Hematopoietic multipotent progenitor cell (in vitro differentiated cells): ENCODE measurements around the gene BARHL1. TPM values are rescaled to one million over a fixed set of nuclear protein-coding genes. Genes with fewer than 3 reads are reported as not detected.
A peak's percentile ranks its signal among the peaks of the same experiment; 100 is the strongest.
"Not testable (repeated sequence)": the region's sequence is repeated elsewhere in the genome, so short reads cannot be mapped to it uniquely, and the experiment has no call there.

ENCODE experiments used
- DNase-seq, 3 donors: peaks; one replicate each; pipeline ENCODE4 v3.0.0-alpha.2; 2011 to 2015; ENCODE audit warnings: low read depth in 2 of 3, low spot score in 2 of 3
- total RNA-seq: library from RNA; depleted of rRNA; stranded (reverse); fragments of >200 nt; gene quantifications from one replicate; pipeline ENCODE4 v1.2.3, GENCODE V29; 2012

BARHL1 gene
- total RNA-seq, 1 donor = not detected

DNA sequence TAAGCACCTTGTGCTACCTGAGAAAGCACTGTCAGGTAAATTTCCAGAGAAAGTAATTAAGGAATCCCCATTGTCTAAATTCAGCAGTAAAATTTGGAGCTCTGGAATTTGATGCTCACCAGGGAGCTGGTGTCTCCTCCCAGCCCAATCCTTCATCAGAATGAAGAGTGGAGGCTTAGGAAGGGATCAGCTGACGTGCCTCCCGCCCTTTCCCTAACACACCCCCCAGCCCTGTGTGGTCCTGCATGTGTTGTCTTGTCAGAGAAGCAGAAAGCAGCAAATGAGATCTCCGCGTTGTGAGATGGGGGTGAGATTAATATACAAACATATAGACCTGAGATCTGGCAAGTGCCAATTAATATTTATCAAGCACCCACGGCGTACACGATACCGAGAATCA lies 26.9 kb upstream of the BARHL1 start:
- no peak for DNase-seq

DNA sequence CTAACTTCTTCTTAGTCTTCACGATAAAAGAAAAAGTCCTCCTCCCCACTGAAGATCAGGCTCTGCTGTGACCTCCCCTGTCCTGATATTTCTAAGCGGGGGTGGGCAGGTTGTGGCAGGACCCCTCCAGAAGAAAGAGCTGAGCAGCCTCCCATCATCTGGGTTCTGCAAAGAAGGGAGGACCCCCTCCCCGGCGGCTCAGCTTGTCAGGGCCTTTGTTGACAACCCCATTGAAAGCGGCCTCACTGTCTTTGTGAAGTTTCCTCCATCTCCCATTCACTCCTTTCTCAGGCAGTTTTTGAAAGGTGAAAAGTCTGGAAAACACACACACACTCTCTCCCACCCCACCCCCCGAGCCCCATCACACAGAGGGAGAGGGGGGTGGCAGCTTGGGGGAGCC lies 26.2 kb upstream of the BARHL1 start:
- DNase-seq = no peak

DNA sequence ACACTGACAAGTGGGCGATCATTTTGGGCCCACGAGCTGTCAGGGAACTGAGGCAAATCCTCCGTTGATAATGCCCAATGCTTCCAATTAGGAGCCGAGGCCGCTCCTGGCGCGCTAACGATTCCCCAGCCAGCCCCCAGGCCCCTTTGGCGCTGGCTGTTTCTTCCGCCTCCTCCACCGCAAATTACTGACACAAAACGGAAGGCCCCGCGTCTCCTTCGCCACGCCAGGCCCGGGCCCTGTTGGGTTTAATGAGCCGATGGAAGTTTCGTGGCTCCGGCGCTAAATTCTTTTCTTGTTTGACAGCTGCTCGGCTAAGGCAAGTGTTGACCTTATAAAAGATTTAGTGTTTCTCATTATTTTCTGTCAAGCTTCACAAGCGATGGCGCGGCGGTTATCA lies 25.7 kb upstream of the BARHL1 start:
- DNase-seq = no peak

DNA sequence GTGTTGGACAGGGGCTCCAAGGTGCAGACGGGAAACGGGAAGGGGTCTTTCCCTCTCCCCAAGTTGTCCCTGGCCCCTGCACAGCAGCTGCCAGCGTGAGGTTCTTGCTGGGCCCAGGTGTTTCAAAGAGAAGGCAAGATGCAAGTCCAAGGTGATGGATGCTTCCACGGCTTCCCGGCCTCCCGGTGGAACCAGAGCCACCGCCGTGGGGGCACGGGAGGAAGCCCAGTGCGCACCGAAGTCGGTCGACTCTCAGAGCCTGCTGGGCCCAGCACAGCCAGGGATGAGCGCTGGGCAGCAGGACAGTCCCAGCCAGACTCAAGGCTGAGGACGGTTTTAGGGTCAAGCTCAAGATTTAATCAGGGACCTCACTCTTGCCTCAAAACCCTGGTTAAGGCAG lies 25.2 kb upstream of the BARHL1 start:
- no peak for DNase-seq

DNA sequence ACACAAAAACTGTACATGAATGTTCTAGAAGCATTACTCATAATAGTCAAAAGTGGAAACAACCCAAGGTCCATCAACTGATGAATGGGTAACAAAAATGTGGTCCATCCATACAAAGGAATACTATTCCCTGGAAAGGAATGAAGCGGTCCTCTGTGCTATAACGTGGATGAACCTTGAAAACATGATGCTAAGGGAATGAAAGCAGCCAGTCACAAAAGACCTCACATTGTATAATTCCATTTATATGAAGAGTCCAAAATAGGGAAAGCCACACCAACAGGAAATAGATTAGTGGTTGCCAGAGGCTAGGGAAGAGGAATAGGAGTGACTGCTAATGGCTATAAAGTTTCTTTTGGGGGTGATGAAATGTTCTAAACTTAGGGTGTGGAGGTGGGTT lies 22.7 kb upstream of the BARHL1 start:
- DNase-seq = no peak

DNA sequence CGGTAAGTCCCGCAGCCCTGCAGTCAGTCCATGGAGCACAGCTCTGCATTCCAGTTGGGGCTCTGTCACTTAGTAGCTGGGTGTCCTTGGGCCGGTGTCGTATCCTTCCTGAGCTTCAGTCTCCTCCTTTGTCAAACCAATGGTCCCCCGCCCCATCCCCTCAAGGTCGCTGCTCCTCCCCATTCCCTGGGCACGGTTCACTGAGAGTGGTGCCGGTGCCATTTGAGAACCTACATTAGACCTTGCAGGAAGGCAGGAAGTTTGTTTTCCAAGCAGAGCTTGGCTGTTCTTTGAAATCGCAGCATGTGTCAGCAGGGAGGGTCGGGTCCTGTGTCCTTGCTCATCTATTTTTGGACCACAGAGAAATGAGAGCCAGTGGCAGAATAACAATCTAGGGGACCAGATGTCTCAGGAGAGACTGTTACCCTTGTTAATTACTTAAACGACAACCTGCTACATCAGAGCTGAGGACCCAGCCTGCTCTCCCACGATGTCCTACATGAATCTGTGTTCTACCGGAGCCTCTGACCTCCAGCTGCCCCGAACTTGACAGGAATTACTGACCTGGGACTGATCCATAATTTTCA lies 21.7 kb upstream of the BARHL1 start:
- DNase-seq = no peak

DNA sequence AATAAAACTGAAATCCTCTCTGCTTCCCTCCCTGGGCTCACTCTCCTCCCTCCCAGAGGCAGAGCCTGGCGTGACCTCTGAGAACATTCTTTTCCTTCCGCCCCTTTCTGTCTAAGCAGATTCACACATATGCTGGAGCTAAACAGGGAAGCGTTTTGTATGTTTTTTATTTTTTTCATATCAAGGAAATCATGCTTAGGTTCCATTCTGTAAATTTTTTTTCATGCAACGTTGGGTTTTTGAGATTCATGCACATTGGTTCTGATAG lies 20.2 kb upstream of the BARHL1 start:
- DNase-seq = no peak

DNA sequence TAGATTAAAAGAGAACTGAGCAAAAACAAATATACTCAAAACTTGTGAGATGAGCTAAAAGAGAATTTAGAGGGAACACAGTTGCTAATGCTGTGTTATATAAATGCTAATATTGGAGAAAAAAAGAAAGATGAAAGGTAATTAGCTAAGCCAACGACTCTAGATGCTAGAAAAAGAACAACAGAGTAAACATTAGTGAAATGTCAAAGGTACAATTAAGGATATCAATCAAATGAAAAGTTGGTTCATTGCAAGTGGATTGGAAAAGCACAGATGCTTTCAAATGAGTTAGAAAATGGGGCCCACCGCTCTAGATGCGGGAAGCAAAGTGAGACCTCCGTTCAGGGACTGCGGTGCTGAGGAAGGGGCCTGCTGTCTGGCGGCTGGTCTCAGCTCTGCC lies 17.9 kb upstream of the BARHL1 start:
- DNase-seq = no peak

DNA sequence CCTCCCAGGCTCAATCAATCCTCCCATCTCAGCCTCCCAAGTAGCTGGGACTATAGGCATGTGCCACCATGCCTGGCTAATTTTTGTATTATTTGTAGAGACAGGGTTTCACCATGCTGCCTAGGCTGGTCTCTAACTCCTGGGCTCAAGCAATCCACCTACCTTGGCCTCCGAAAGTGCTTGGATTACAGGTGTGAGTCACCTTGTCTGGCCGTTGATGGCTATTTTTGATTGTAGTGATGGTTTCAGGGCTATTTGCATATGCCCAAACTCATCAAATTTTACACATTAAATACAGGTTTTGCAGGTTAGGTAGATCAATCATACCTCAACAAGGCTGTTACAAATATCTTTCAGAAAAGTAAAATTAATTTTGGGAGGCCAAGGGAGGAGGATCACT lies 13.6 kb upstream of the BARHL1 start:
- DNase-seq = not testable (repeated sequence)

DNA sequence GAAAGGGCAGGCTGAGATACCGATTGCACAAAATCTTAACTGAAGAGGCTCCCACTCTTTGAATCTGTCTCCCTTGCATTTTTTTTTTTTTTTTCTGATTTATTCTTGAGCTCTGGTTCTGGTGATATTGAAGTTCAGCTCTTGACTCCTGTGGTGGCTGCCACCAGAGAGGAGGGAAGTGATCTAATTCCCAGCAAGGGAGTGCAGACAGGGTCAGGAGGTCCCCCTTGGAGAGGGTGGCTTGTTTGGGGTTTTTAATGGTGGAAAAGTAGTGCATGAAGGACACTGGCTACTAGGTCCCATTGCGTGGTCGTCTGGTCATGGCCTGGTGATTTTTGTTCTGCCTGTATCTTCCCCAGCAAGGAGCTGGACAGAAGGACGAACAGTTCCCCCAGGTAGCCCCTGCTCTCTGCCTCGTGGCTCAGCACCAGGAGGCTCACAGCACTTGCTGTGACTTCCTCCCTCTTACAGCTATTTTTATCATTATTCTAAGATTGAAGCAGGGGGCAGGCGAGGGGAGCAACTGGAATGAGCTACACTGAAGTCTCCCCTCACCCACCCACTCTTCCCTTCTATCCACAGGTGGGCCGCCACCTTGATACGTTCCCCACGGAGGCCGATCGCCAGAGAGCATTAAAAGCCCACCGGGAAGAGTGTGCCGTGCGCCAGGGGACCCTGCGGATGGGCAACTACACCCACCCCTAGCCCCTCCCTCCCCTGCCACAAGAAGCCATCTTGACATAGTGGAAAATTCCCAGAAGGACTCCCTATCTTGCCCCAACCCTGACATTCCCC lies 10.4 kb upstream of the BARHL1 start:
- no peak for DNase-seq

DNA sequence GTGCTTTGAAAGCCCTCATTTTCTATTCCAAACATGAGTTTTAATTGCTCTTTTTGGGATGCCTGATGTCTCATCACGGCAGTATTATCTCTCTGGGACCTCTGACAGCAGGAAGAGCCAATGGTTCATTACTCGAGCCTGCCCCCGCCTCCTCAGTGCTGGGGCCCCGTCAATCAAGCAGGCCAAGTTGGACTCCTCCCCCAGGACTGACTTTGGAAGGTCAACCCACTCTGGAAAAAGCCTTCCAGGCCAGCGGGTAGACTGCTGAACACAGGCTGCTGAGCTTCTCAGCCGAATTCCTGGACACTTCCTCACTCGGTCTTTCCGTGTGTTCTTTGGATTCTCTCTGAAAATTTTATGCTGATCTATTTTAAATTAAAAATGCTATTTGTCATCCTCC lies 9.5 kb upstream of the BARHL1 start:
- no peak for DNase-seq

DNA sequence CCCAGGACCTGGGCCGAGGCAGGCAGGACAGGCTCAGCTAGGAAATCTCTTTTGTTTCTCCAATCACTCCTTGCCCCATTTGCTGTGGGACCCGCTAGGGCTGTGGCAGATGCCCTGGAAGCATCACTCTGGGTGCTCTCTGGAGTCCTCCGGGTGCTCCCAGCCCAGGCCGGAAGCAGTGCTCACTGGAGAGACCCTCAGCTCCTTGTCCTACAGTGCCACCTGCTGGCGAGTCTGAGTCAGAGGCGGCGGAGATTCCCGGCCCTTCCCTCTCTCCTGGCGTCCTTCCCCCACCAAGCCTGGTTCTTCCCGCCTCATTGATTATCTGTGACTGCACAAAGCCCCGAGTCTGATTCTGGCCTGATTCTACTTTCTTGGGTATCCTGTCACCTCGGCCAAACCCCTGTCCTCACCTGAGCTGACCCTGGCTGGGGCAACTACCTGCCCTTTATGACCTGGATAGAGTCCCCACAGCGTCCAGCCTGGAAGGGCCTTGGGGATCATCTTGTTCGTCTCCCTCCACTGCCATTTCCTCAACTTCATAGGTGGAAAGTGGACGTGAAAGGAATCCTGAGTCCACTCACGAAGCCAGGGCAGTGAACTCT lies 7.3 kb upstream of the BARHL1 start:
- peak in 1 of 3 donors; percentile 61 for DNase-seq

DNA sequence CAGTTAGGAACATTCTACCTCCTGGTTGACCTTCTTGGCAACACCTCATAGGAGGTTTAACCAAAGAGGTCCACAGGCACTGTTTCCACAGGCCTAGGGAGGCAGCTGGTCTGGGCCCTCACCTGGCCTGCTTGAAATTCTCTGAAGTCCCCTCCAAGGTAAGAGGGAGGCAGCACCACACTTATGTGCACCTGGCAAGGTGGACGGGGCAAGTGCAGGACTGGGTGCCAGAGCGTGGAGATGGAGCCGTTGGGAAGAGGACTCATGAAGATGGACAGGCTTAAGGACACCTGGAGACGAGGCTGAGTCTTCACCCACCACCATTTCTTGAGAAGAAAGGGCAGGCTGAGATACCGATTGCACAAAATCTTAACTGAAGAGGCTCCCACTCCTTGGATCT lies 6.6 kb upstream of the BARHL1 start:
- DNase-seq = no peak

DNA sequence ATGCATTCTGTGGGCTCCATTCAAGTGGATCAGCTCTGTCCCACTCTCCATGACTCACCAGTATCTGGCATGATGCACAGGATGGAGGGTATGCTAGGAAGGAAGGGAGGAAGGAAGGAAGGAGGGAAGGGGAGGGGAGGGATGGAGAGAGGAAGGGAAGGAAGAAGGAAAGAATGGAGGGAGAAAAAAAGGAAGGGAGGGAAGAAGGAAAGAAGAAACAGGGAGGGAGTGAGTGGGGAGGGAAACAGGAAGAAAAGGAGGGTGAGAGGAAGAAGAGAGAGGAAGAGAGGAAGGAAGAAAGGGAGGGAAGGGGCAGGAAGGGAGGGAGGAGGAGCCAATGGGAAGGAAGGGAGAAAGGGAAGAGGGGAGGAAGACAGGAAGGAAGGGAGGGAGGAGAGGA lies 5.3 kb upstream of the BARHL1 start:
- DNase-seq = no peak

DNA sequence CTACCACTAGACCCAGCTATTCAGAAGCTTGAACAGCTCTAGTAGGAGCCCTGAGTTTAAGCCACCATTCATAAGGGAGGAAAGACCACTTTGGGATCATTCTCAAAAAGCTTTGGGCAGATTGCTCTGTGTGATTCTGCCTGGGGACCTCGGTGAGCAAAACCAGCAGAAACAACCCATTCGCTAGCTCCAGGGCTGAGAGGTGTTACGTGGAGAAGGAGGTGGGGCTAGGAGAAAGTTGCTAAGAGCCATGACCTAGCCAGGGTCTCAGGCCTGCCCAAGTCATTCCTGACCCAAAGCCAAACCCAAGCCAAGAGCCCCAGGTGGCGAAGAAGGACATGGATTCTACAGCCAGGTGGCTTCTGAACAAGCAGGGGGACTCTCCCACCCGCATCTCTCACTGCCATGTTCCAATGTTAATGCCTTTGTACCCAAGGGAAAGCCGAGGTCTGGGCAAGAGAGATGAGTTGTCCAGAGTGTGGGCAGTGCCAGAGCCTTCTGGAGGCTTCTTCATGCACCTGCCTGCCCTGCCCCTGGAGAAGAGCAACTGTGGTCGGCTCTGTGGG lies 4.0 kb upstream of the BARHL1 start:
- no peak for DNase-seq

DNA sequence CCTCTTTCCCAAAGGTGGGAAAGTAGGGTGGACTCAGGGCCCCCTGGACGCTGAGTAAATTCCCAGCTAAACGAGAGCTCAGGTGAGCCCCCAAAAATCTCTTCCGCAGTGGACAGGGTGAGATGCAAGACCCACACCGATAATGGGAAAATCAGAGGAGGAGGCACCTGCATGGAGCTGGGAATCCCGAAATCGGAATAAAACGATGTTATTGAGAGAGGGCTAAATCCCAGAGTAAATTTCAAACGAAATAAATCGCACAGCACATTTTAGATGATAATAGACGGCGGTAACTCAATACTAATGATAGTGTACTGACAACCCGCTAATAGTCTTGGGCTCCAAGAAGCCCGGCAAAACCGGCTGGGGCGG lies 3.0 kb upstream of the BARHL1 start:
- DNase-seq = no peak

DNA sequence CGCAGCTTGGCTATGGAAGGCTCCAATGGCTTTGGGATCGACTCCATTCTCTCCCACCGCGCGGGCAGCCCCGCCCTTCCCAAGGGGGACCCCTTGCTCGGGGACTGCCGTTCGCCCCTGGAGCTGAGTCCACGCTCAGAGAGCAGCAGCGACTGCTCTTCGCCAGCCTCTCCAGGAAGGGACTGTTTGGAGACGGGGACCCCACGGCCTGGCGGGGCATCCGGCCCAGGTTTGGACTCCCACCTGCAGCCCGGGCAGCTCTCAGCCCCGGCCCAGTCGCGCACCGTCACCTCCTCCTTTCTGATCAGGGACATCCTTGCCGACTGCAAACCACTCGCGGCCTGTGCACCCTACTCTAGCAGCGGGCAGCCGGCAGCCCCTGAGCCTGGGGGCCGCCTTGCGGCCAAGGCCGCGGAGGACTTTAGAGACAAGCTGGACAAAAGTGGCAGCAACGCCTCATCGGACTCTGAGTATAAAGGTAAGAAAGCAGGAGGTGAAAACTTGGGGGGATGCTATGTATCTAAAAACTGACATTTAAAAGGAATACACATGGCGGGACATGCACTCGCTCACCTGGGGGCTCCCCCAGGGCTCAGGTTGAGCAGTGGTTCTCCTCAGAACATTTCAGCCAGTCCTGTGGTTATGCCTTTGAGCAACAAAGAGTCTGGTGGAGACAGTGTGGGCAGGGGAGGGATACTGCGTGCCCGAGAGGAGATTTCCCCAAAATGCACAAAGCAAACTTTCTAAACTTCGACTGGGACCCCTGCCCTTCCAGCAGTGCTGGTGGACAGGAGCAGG lies 579 bp downstream of the BARHL1 start:
- DNase-seq = no peak

DNA sequence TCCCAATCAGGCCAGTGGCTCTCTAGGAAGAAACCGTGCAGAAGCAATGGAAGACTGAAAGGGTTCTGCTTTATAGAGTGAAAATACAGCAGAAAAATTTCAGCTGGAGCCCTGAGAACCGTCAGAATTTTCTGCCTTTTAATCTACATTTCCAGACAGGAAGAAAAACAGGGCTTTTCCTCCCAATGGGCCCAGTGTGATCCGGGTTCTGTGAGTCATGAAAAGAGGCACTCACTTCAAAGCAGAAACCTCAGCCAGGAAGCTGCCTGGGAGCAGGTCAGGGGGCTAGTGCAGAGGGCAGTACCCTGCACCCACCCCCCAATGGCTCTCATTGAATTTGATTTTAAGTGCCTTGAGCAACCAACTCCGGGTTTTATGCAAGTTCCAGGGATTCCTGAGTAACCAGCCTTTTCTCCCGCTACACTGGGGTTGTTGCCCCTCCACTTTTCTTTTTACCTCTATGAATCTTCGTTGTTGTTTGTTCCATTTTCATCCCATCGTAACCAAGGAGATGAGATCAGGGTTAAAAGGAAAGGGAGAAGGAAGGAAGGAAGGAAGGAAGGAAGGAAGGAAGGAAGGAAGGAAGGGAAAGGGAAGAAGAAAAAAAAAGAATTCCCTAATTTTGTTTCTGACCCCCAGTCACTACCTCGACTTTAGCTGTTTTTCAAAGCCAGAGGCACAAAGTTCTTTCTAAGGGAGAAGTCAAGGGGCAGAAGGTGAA lies 1.3 kb downstream of the BARHL1 start:
- DNase-seq = no peak

DNA sequence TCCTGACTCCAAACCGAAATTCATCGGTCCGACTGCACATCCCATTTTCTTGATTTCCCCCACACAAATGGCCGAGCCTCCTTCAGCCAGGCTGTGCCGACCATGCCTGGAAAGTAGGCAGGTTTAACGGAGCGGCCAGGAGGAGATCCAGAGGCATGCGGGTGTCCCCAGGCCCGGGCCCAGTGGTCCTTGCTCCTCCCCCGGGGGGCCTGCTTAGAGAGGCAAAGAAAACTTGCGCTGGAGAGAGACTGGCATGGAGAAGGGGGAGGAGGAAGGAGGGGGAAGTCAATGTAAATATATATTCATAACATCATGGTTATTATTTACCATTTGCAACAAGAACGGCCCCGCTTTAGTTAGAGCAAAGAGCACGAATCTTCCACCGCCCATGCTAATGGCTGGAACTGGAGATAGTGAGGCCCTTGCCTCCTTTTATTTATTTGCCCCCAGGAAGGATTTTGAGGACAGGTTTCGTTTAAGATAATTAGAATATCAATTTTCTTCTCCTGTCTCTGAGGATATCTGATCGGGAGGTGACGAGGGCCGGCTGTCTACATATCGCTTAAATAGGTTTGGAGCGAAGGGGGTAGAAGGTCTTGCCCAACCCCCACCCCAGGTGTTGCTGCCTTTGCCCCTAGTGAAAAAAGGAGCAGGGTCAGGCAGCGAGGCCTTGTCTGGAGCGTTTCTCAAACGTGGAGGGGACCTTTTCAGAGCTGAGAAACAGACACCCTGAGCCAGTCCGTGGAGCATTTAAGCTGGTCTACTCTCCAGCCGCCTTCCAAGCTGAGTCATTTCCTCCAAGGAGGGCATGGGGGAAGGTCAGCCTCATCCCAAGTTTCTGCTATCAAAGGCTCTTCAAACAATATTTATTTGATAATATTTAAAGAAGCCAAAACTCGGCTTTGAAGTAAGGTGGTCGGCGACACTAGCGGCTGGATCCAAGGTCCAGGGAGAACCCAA lies 2.5 kb downstream of the BARHL1 start:
- DNase-seq = no peak
